Hematopoietic multipotent progenitor cell treated with erythropoietin and hydrocortisone succinate and interleukin-3 and kit ligand, for 8 days (in vitro differentiated cells): ENCODE measurements around the gene NDUFV3.
"Not testable (repeated sequence)": the region's sequence is repeated elsewhere in the genome, so short reads cannot be mapped to it uniquely, and the experiment has no call there.

Experiments used
- DNase-seq: peaks from one replicate; pipeline ENCODE4 v3.0.0-alpha.2; 2015

The NDUFV3 gene

DNA sequence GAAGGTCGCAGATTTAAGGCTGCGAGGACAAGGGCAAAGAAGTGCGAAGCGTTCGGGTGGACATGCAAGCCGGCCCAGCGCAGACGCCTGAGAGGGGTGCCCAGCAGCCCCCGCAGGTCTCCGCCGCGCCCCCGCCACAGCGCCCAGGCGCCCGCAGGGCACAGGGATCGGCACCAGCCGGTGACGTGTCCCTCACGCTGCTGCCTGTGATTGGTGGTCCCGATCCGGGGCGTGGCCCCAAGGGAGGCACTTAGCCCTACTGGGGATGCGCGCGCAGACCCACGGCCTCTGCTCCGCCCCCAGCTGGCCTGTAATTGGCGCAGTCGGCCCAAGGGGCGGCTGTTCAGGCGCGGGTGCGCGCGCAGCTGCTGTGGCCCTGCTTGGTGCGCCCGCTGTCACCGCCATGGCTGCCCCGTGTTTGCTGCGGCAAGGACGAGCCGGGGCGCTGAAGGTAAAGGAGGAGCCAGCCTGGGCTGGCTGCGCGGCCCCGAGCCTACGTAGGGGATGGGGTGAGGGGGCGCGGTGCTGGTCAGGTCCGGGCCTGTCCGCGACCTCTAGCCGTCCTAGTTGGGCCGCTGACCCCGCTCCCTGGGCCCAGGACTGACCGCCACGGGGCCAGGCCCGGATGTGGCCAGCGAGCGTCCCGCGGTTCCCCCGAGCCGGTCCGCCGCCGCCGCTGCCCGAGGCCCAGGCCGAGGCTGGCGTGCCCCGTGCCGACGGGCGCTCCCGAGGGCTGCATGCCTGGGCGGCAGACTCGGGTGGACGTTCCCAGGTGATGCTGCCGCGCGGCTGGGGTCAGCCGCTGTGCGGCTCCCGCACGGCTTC lies at the start of gene NDUFV3:
TSS of gene NDUFV3 (plus strand) at position 379 of the 825 bp plus-strand sequence. CDS start at position 404, 25 bp downstream.
- peak; percentile 98 for DNase-seq

- DNase-seq: no peak
These were observed 48.5 kb upstream of the NDUFV3 start for GRCh38 chr21:42844411-42845113.

DNA sequence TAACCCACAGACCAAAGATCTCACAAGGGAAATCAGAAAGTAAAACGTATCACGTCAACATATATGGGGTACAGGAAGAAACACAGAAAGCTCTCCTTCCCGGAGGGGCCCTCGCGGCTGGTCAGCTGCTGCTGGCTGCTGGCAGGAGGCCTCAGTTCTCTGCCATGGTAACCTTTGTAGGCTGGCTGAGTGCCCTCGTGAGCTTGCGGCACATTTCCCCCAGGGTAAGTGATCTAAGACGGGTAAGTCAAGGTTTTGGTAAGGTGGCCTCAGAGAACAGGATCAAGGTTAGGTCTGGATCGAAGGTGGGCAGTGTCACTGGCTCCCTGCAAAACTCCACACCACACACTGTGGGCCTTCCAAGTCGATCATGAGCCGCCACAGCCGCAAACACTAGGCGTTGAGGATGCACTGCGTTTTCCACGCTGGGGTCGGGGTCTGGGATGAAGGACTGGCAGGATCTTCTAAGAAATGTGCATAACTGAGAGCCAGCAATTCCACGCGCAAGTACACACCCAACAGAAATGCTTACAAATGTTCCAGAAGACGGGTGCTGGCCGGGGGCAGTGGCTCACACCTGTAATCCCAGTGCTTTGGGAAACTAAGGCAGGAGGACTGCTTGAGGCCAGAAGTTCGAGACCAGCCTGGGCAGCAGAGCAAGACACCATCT lies 47.7 kb upstream of the NDUFV3 start:
- no peak for DNase-seq

DNA sequence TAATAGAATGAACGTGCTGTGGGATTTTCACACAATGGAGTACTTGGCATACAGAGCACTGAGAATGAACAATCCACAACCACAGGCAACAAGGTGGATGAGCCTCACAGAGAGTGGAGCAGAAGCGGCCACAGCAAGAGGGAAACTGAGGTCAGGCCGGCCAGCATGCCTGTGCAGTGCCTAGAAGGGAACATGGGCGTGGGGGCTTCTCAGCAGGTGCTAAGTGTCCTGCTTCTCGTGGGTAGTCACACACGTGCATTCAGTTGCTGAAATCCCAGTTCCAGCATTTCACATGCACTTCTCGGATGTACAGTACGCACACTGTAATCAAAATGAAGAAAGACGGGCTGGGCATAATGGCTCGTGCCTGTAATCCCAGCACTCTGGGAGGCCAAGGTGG lies 46.9 kb upstream of the NDUFV3 start:
- DNase-seq: no peak

DNA sequence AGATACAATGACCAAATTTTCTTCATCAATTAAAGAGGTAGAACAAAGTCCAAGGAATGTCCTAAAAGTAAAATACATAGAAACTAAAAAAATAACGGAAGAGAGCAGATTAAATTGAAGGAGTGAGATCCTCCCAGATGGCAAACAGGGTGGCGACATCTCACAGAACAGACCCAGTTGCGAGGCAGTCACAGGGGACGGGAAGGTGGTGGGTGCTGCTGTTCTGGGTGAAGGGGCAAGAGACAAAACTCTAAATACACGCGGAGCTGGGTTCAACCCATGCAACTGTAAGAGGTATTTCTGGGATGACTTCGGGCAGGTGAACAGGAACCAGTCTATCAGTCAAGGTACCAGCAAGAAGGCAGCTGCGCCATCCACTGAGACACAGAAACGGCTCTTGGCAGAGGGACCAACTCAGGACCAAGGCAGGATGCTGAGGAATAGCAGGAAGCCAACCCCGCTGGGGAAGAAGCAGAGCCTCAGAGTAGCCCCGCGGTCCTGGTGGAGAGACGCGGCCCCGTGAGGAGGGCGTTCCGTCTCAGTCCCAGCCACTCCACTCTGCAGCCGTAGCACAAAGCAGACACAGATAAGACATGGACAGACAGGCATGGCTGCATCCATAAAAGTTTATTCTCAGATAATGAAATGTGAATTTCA lies 45.9 kb upstream of the NDUFV3 start:
- no peak for DNase-seq

DNA sequence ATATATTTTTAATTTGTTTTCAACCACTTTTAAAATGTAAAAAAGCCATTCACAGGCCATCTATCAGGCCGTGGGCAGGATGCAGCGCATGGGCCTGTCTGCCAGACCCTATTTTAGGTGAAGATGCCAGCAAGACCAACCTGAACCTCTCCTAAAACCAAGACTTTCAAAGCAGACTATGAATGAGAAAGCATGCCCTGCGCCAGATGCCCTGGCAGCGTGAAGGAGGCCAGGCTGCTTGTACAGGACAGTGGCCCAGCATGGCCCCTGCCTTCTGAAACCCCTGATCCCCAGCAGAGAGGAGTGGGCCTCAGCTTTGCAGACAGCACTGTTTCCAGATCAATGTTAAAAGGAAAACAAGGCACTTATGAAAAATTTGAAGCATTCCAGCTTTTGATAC lies 45.4 kb upstream of the NDUFV3 start:
- no peak for DNase-seq

- DNase-seq: not testable (repeated sequence)
These were observed 44.8 kb upstream of the NDUFV3 start for GRCh38 chr21:42848144-42848931.

GRCh38 chr21:42848932-42849758 lies 44.0 kb upstream of the NDUFV3 start:
- no peak for DNase-seq

DNA sequence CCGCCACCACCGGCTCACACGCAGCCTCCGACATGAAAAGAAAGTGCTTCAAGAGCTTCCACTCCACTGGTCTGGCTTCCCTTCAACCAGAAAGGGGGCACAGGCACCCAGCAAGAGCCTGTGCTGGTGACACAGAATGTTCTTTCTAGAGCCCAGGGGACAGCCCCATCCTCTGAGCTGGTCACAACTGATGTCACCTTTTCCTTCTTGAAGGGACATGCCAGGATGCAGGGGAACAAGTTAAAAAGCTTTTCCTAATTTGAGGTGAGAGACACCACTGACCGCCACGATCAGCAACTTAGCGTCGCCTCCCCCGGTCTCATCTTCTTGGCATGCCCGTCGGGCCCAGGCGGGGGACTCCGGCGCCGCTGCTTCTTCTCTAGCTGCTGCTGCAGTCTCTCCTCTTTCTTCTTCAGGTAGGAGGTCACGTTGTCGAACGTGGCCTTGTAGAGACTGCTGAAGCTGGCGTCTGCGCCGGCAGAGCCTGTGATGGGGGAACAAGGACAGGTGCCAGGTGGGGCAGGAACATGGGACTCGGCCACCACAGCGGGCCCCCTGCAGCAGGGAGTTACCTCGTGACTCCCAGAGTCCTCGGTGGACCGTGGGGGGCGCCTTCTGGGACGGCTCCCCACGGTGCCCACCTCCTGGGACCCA lies 43.2 kb upstream of the NDUFV3 start:
- DNase-seq: no peak

GRCh38 chr21:42850463-42850862 lies 42.6 kb upstream of the NDUFV3 start:
- DNase-seq: no peak

- DNase-seq: peak; percentile 47
These were observed 42.2 kb upstream of the NDUFV3 start for GRCh38 chr21:42850866-42851391.

DNA sequence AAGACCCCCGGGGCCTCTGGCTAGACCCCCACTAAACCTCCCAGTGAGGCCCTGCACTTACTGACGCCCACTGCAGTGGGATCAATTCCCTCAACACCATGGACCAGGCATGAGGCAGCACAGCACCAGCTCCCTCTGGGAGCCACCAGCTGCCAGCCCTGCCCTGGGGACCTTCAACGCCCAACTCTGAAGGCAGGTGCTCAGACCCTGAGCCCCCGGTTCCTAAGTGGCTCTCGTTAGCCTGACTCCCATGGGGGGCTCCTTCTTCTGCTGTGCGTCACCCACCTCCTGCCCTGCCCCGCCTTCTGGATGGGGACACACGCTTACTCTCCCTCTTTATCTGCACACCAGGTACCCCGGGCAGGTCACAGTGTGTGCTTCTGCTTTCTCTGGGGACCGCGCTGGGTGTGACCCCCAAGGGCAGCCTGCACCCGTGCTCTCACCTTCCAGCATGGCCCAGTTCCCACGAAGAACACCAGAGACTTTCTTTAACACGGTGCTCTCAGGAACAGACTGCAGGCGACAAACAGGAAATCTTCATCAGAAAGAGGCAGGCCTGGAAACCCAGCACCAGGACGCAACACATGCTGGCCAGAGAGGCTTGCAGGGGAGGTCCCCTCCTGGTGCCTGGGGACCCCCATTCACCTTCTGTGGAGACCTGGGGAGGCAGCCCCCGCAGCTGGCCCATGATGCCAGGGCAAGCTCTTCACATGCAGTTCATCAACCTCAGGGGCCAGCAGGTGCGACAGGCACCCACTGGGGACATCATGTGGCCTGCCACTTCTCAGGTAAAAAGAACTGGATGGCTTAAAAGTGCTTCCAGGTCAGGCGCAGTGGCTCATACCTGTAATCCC lies 41.1 kb upstream of the NDUFV3 start:
- DNase-seq: no peak

GRCh38 chr21:42852925-42853570 lies 40.1 kb upstream of the NDUFV3 start:
- no peak for DNase-seq

- DNase-seq: no peak
These were observed 39.5 kb upstream of the NDUFV3 start for GRCh38 chr21:42853621-42854020.

GRCh38 chr21:42854246-42855010 lies 38.7 kb upstream of the NDUFV3 start:
- no peak for DNase-seq

- DNase-seq: no peak
These were observed 37.8 kb upstream of the NDUFV3 start for GRCh38 chr21:42855171-42855936.

DNA sequence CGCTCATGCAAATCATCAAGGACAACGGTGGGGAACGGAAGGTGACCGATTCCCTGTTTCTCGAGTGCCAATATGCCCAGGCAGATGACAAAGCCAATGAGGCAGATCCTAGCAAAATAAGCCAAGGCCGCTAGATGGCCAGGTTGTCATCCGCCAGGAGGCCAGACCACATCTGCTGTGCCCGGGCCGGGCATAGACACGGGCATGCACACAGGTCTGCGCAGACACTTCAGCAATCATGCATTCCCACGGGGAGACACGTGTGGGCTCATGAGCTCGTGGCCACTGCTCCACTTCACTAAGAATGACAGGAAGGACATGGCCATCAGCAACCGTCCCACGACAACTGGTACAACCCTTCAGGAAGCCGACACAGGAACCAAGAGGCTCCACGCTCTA lies 37.2 kb upstream of the NDUFV3 start:
- DNase-seq: no peak
